ENCODE measurements around the gene B3GNT5. TPM values are rescaled to one million over a fixed set of nuclear protein-coding genes. Genes with fewer than 3 reads are reported as not detected.

The B3GNT5 gene
- total RNA-seq, 1 experiment from 2014 or later, result 7.7 TPM

GRCh38 chr3:183220828-183221227, 32.2 kb upstream of the B3GNT5 start (continued):
- TF ChIP-seq ATF1 (CRISPR knock-in tag; IDR thresholded peaks at IDR 0.05), result no peak
- TF ChIP-seq ZBTB43 (CRISPR knock-in tag; IDR thresholded peaks at IDR 0.05), result no peak
- TF ChIP-seq ZNF423 (CRISPR knock-in tag; IDR thresholded peaks at IDR 0.05), result no peak
- TF ChIP-seq NR1H2 (CRISPR knock-in tag; IDR thresholded peaks at IDR 0.05), result no peak
- TF ChIP-seq ZNF121 (CRISPR knock-in tag; IDR thresholded peaks at IDR 0.05), result no peak
- TF ChIP-seq ZNF232 (CRISPR knock-in tag; IDR thresholded peaks at IDR 0.05), result no peak
- no peak for TF ChIP-seq ETV6 (CRISPR knock-in tag; IDR thresholded peaks at IDR 0.05)

GRCh38 chr3:183222631-183223235, 30.3 kb upstream of the B3GNT5 start:
- H3K27ac Mint-ChIP-seq, result no peak overlapping the region
- H3K27me3 Mint-ChIP-seq (ENCODE audit: low read depth), result no peaks in the 10 kb centered on the region
- POLR2A ChIA-PET, result no interaction called here
- no peak for TF ChIP-seq ZNF138 (CRISPR knock-in tag; conservative IDR thresholded peaks at IDR 0.05)
- no peak for TF ChIP-seq ATF1 (CRISPR knock-in tag; IDR thresholded peaks at IDR 0.05)
- TF ChIP-seq ZSCAN18 (CRISPR knock-in tag; IDR thresholded peaks at IDR 0.05), result no peak
- TF ChIP-seq KAT7 (CRISPR knock-in tag; IDR thresholded peaks at IDR 0.05; ENCODE audit: borderline replicate concordance), result no peak
- no peak for TF ChIP-seq NFYB (CRISPR knock-in tag; conservative IDR thresholded peaks at IDR 0.05; ENCODE audit: low read depth)
- CTCF ChIA-PET, result interaction anchor here (0.7 kb wide), 1 partner anchor 34 kb away, joined by 3 read pairs; no protein-coding TSS in a partner anchor
- ATAC-seq, result no peak
- H3K4me1 Mint-ChIP-seq, result peaks cover 4% of the 10 kb centered on the region; the same call in 1 of the 2 replicates
- no peak for DNase-seq (ENCODE audit: low spot score)
- H3K36me3 Mint-ChIP-seq, result no peaks in the 10 kb centered on the region
- H3K9me3 Mint-ChIP-seq, result no peaks in the 10 kb centered on the region
- H3K4me3 Mint-ChIP-seq, result no peak overlapping the region

- ChIA-PET CTCF (interaction anchor here (0.8 kb wide), 1 partner anchor 39 kb away, joined by 3 read pairs; no protein-coding TSS in a partner anchor), POLR2A (interaction anchor here (0.6 kb wide), 1 partner anchor 488 kb away, joined by 3 read pairs; no protein-coding TSS in a partner anchor)
- Mint-ChIP-seq H3K27ac (no peak overlapping the region), H3K9me3 (no peaks in the 10 kb centered on the region), H3K36me3 (no peaks in the 10 kb centered on the region), H3K4me3 (no peak overlapping the region), H3K27me3 (ENCODE audit: low read depth) (no peaks in the 10 kb centered on the region), H3K4me1 (peaks cover 4% of the 10 kb centered on the region; the same call in 1 of the 2 replicates)
- TF ChIP-seq FOXJ3 (CRISPR knock-in tag; IDR thresholded peaks at IDR 0.05; ENCODE audit: borderline replicate concordance), result no peak
- no peak for TF ChIP-seq GRHL2 (CRISPR knock-in tag; IDR thresholded peaks at IDR 0.05; ENCODE audit: insufficient replicate concordance, severe bottlenecking)
- no peak for TF ChIP-seq E2F4 (CRISPR knock-in tag; IDR thresholded peaks at IDR 0.05; ENCODE audit: borderline replicate concordance, low read depth)
- TF ChIP-seq MYBL2 (CRISPR knock-in tag; IDR thresholded peaks at IDR 0.05), result no peak
- no peak for TF ChIP-seq ZNF138 (CRISPR knock-in tag; conservative IDR thresholded peaks at IDR 0.05)
- TF ChIP-seq IRF2 (CRISPR knock-in tag; IDR thresholded peaks at IDR 0.05; ENCODE audit: borderline replicate concordance, low read depth), result no peak
- TF ChIP-seq JUN (CRISPR knock-in tag; IDR thresholded peaks at IDR 0.05), result no peak
- no peak for TF ChIP-seq CBFB (CRISPR knock-in tag; IDR thresholded peaks at IDR 0.05; ENCODE audit: low read depth)
- TF ChIP-seq USF2 (CRISPR knock-in tag; IDR thresholded peaks at IDR 0.05), result no peak
- no peak for DNase-seq (ENCODE audit: low spot score)
- no peak for ATAC-seq
These were observed 28.7 kb upstream of the B3GNT5 start for GRCh38 chr3:183224180-183224970.
